ENCODE results near the gene DDX10.

DDX10 gene

GRCh38 chr11:108662700-108663099 is 2.2 kb upstream of the DDX10 start:
- no peak for DNase-seq

GRCh38 chr11:108663154-108663877 is 1.6 kb upstream of the DDX10 start:
- DNase-seq, result no peak

- DNase-seq, result no peak
Observed at GRCh38 chr11:108666373-108666772, 1.5 kb downstream of the DDX10 start.

- no peak for DNase-seq
Observed at GRCh38 chr11:108669286-108669685, 4.4 kb downstream of the DDX10 start.

- no peak for DNase-seq
Observed at GRCh38 chr11:108669711-108670110, 4.8 kb downstream of the DDX10 start.

- DNase-seq, result no peak
Observed at GRCh38 chr11:108670451-108670850, 5.6 kb downstream of the DDX10 start.

GRCh38 chr11:108672113-108672512 is 7.2 kb downstream of the DDX10 start:
- DNase-seq, result no peak

- DNase-seq, result no peak
Observed at GRCh38 chr11:108672786-108673185, 7.9 kb downstream of the DDX10 start.

GRCh38 chr11:108679045-108679444 is 14.2 kb downstream of the DDX10 start:
- DNase-seq, result no peak

GRCh38 chr11:108680271-108680670 is 15.4 kb downstream of the DDX10 start:
- no peak for DNase-seq

- no peak for DNase-seq
Observed at GRCh38 chr11:108685419-108686130, 20.7 kb downstream of the DDX10 start.

- no peak for DNase-seq
Observed at GRCh38 chr11:108693852-108694251, 29.0 kb downstream of the DDX10 start.

- DNase-seq, result no peak
Observed at GRCh38 chr11:108694846-108695245, 30.0 kb downstream of the DDX10 start.

GRCh38 chr11:108697872-108698473 is 33.1 kb downstream of the DDX10 start:
- DNase-seq, result peak; percentile 38

- no peak for DNase-seq
Observed at GRCh38 chr11:108698844-108699642, 34.2 kb downstream of the DDX10 start.

GRCh38 chr11:108703916-108704315 is 39.0 kb downstream of the DDX10 start:
- no peak for DNase-seq

GRCh38 chr11:108705061-108705460 is 40.2 kb downstream of the DDX10 start:
- no peak for DNase-seq

- DNase-seq, result no peak
Observed at GRCh38 chr11:108708173-108708572, 43.3 kb downstream of the DDX10 start.

- no peak for DNase-seq
Observed at GRCh38 chr11:108709741-108710140, 44.9 kb downstream of the DDX10 start.

GRCh38 chr11:108713076-108713790 is 48.4 kb downstream of the DDX10 start:
- DNase-seq, result no peak

GRCh38 chr11:108715239-108715638 is 50.4 kb downstream of the DDX10 start:
- no peak for DNase-seq

- no peak for DNase-seq
Observed at GRCh38 chr11:108718466-108718865, 53.6 kb downstream of the DDX10 start.
